GM12875 (cell line): ENCODE measurements around the gene CDH4.

Experiments used
- H3K4me3 ChIP-seq: one replicate; pipeline ENCODE4 v1.5.1; 2011; ENCODE audit warnings: low read depth, low read length, control low read depth
- TF ChIP-seq, protein P1 (sequence below): IDR thresholded peaks from 2 replicates; pipeline ENCODE4 v1.5.1; 2011; ENCODE audit warnings: low read depth, mild to moderate bottlenecking, control low read depth, inconsistent platforms, low read length, moderate library complexity, borderline replicate concordance; ENCODE audit not compliant: insufficient read depth

CDH4 gene

DNA sequence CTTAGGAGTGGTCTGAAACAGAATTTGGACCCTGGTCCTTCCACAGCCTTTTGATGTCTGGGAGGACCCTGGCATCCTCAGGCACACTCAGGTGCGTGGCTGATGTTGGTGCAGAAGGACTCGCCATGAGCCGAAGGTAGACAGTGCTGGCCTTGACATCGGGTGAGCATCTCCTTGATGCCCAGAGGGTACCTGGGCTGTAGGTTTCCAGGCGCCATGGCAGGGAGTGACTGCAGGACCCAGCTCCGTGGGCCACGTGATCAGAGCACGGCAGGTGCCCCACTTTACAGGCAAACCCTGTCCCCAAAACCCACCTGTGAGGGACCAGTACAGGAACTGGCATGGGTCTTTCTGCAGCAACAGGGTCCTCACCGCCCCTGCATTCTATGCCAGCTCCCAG is 319.2 kb downstream of the CDH4 start:
- no peak overlapping the region for H3K4me3 ChIP-seq
- TF ChIP-seq, protein P1, sequence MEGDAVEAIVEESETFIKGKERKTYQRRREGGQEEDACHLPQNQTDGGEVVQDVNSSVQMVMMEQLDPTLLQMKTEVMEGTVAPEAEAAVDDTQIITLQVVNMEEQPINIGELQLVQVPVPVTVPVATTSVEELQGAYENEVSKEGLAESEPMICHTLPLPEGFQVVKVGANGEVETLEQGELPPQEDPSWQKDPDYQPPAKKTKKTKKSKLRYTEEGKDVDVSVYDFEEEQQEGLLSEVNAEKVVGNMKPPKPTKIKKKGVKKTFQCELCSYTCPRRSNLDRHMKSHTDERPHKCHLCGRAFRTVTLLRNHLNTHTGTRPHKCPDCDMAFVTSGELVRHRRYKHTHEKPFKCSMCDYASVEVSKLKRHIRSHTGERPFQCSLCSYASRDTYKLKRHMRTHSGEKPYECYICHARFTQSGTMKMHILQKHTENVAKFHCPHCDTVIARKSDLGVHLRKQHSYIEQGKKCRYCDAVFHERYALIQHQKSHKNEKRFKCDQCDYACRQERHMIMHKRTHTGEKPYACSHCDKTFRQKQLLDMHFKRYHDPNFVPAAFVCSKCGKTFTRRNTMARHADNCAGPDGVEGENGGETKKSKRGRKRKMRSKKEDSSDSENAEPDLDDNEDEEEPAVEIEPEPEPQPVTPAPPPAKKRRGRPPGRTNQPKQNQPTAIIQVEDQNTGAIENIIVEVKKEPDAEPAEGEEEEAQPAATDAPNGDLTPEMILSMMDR = no peak

- no peak overlapping the region for H3K4me3 ChIP-seq
Measured at GRCh38 chr20:61571916-61572711, 320.1 kb downstream of the CDH4 start.

GRCh38 chr20:61572789-61573188 is 320.7 kb downstream of the CDH4 start:
- no peak overlapping the region for H3K4me3 ChIP-seq
- TF ChIP-seq, protein P1 = no peak

More at GRCh38 chr20:61571916-61572711, 320.1 kb downstream of the CDH4 start:
- TF ChIP-seq, protein P1 = no peak

DNA sequence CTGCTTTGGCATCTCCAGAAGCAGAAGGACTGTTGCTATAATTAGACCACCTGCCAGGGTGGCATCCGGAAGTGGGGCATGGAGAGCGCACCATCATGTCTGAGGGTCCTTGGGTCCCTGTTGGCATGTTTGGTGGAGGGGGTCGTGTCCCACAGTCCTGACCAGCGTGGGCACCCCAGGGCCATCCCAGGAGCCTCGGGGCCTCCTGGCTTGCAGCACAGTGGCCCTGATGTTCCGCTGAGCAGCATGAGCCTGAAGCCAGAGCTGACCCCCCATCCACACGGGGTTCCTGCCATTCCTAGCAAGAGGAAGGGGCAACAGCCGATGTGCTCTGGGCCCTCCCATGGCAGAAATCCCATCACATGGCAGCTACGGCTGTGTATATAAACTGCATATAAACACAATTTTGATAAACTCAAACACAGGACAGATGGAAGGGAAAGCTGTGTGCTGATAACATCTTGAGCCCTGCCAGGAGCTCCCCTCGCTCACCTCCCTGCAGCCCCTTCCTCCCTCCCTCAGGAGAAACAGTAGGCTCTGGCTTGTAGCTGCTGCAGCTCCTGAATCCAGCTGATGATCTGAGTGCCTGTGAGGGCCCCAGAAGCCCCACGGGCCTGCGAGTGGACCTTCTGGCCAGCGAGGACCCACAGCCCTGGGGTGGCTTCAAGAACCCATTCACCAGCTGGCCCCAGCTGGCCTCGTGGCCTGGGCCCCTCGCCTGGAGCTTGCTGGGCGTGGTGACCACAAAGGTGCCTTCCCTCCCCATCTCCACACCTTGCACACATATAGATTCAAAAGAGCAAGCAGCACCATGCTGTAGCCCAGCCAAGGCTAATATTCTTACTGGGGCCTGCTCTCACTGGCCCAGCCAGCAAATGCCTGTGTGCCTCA is 321.6 kb downstream of the CDH4 start:
- TF ChIP-seq, protein P1 = no peak

DNA sequence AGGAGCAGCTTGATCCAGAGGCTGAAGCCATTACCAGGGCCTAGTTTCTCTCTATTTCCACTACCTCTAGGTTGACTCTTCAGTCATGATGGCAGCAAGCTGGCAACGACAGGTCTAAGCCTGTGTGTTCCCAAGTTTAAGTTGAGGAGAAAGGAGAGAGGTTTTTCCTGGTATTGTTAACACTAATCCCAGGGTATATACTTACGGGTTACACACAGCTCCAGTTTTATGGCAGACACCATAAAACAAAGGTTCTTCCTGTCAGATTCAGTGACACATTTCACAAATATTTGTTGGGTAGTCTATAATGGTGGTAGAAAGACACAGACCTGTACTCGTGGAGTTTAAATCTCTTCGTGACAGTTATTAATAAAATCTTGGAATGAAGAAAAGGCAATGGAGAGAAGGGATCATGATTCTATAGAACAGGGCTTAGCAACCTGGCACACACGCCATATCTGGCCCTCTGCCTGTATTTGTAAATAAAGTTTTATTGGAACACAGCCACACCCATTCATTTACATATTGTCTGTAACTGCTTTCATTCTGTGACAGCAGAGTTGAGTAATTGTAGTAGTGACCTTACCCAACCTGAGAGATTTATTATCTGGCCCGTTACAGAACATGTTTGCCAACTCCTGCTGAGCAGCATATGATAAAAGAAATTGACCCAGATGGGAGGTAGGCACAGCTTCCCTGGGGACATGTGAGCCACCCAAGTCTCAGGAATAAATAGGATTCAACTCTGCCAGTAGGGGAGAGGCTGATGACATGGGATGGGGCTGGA is 323.3 kb downstream of the CDH4 start:
- TF ChIP-seq, protein P1 = no peak
- H3K4me3 ChIP-seq = no peak overlapping the region

More for the DNA sequence above, 321.6 kb downstream of the CDH4 start:
- H3K4me3 ChIP-seq = no peak overlapping the region

- H3K4me3 ChIP-seq = no peak overlapping the region
- TF ChIP-seq, protein P1 = no peak
Measured at GRCh38 chr20:61576372-61576771, 324.3 kb downstream of the CDH4 start.
